ENCODE measurements around the gene CBFA2T2. TPM values are rescaled to one million over a fixed set of nuclear protein-coding genes. Genes with fewer than 3 reads are reported as not detected.

The CBFA2T2 gene
- total RNA-seq, 1 donor, result 11.2 TPM

GRCh38 chr20:33660685-33661058, 170.8 kb downstream of the CBFA2T2 start:
- DNase-seq (ENCODE audit: insufficient read length, low spot score, missing footprints), result peak; percentile 69
- no peak overlapping the region for H3K4me2 ChIP-seq (ENCODE audit: insufficient read depth, low read length)
- peaks cover 10% of the 10 kb centered on the region for H3K4me1 ChIP-seq (ENCODE audit: insufficient read depth, low read length)
- no peaks in the 10 kb centered on the region for H3K9me3 ChIP-seq (ENCODE audit: low read depth, low read length)
- H3K79me2 ChIP-seq (ENCODE audit: insufficient read depth, low read length), result no peaks in the 10 kb centered on the region
- peaks cover 5% of the 10 kb centered on the region for H3K36me3 ChIP-seq (ENCODE audit: insufficient read depth, low read length)
- no peak overlapping the region for H3K4me3 ChIP-seq (ENCODE audit: insufficient read depth, low read length)
- no peak for TF ChIP-seq CTCF (IDR thresholded peaks at IDR 0.05; ENCODE audit: extremely low read depth, low read depth, low read length)
- H3K27me3 ChIP-seq (ENCODE audit: insufficient read depth, low read length), result no peaks in the 10 kb centered on the region
- no peaks in the 10 kb centered on the region for H4K20me1 ChIP-seq (ENCODE audit: insufficient read depth, low read length)
- no peak overlapping the region for H3K27ac ChIP-seq (ENCODE audit: low read depth, low read length)
- no peak overlapping the region for H2AFZ ChIP-seq (ENCODE audit: low read length)

GRCh38 chr20:33662172-33662571, 172.3 kb downstream of the CBFA2T2 start, which contains the start of gene C20orf144:
TSS of gene C20orf144 (plus strand) at chr20:33662327. CDS start at chr20:33662346, 19 bp downstream.
- peak within 1 kb of the TSS; percentile 97 for H3K4me2 ChIP-seq (ENCODE audit: insufficient read depth, low read length)
- DNase-seq (ENCODE audit: insufficient read length, low spot score, missing footprints), result peak; percentile 71
- no peaks in the 10 kb centered on the region for H3K79me2 ChIP-seq (ENCODE audit: insufficient read depth, low read length)
- H4K20me1 ChIP-seq (ENCODE audit: insufficient read depth, low read length), result no peaks in the 10 kb centered on the region
- peak within 1 kb of the TSS; percentile 77 for H3K27ac ChIP-seq (ENCODE audit: low read depth, low read length)
- peak within 1 kb of the TSS; percentile 88 for H2AFZ ChIP-seq (ENCODE audit: low read length)
- no peaks in the 10 kb centered on the region for H3K9me3 ChIP-seq (ENCODE audit: low read depth, low read length)
- H3K27me3 ChIP-seq (ENCODE audit: insufficient read depth, low read length), result no peaks in the 10 kb centered on the region
- H3K36me3 ChIP-seq (ENCODE audit: insufficient read depth, low read length), result peaks cover 5% of the 10 kb centered on the region
- H3K4me3 ChIP-seq (ENCODE audit: insufficient read depth, low read length), result peak within 1 kb of the TSS; percentile 77
- H3K4me1 ChIP-seq (ENCODE audit: insufficient read depth, low read length), result peaks cover 16% of the 10 kb centered on the region
- TF ChIP-seq CTCF (IDR thresholded peaks at IDR 0.05; ENCODE audit: extremely low read depth, low read depth, low read length), result no peak

- H3K4me2 ChIP-seq (ENCODE audit: insufficient read depth, low read length), result peak overlapping the region; percentile 97
- no peaks in the 10 kb centered on the region for H4K20me1 ChIP-seq (ENCODE audit: insufficient read depth, low read length)
- H3K27me3 ChIP-seq (ENCODE audit: insufficient read depth, low read length), result no peaks in the 10 kb centered on the region
- H3K36me3 ChIP-seq (ENCODE audit: insufficient read depth, low read length), result peaks cover under 1% of the 10 kb centered on the region
- peak overlapping the region; percentile 88 for H2AFZ ChIP-seq (ENCODE audit: low read length)
- peaks cover 26% of the 10 kb centered on the region for H3K4me1 ChIP-seq (ENCODE audit: insufficient read depth, low read length)
- peak overlapping the region; percentile 77 for H3K27ac ChIP-seq (ENCODE audit: low read depth, low read length)
- H3K4me3 ChIP-seq (ENCODE audit: insufficient read depth, low read length), result peak overlapping the region; percentile 77
- no peaks in the 10 kb centered on the region for H3K9me3 ChIP-seq (ENCODE audit: low read depth, low read length)
- no peak for TF ChIP-seq CTCF (IDR thresholded peaks at IDR 0.05; ENCODE audit: extremely low read depth, low read depth, low read length)
- H3K79me2 ChIP-seq (ENCODE audit: insufficient read depth, low read length), result no peaks in the 10 kb centered on the region
- peak; percentile 98 for DNase-seq (ENCODE audit: insufficient read length, low spot score, missing footprints)
These were observed 173.5 kb downstream of the CBFA2T2 start for GRCh38 chr20:33663161-33664084.

DNA sequence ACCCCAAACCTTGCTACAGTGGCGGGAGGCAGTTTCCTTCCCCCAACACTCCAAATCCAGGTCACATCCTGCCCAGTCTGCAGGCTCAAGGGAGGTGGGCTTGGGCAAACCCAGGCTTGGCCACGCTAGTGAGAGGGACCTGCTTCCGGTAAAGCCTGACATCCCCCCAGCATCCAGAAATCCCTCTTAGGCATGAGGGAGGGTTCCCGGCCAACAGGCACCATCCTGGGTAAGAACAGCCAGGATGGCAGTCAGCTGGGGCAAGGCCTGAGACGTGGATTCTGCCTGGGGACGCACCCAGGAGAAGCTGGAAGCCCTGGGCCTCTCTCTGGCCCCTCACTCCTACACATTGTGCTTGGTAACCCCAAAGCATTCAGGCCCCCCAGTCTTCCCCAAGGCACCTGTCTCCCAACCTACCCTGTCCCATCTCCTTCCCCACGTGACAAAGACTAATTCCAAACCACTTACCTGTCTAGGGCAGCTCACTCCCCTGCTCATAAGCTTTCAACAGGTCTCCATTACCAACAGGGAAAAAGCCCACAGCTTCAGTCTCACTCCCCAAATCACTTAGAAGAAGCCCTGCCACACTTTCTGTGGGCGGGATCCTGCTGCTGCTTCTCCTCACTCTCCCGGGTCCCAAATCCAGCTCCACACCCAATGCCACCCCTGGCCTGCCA, 174.3 kb downstream of the CBFA2T2 start:
- Histone ChIP-seq H4K20me1 (ENCODE audit: insufficient read depth, low read length) (no peaks in the 10 kb centered on the region), H3K27ac (ENCODE audit: low read depth, low read length) (peak overlapping the region; percentile 77), H3K9me3 (ENCODE audit: low read depth, low read length) (no peaks in the 10 kb centered on the region), H3K4me3 (ENCODE audit: insufficient read depth, low read length) (peak overlapping the region; percentile 77), H3K4me1 (ENCODE audit: insufficient read depth, low read length) (peaks cover 26% of the 10 kb centered on the region), H3K79me2 (ENCODE audit: insufficient read depth, low read length) (no peaks in the 10 kb centered on the region), H3K36me3 (ENCODE audit: insufficient read depth, low read length) (peaks cover 8% of the 10 kb centered on the region), H3K4me2 (ENCODE audit: insufficient read depth, low read length) (peak overlapping the region; percentile 97), H2AFZ (ENCODE audit: low read length) (peak overlapping the region; percentile 88), H3K27me3 (ENCODE audit: insufficient read depth, low read length) (no peaks in the 10 kb centered on the region)
- DNase-seq (ENCODE audit: insufficient read length, low spot score, missing footprints), result peak; percentile 41
- TF ChIP-seq CTCF (IDR thresholded peaks at IDR 0.05; ENCODE audit: extremely low read depth, low read depth, low read length), result no peak
